ENCODE measurements around the gene GIMAP5. TPM values are rescaled to one million over a fixed set of nuclear protein-coding genes. Genes with fewer than 3 reads are reported as not detected.

Gene GIMAP5
- total and polyA plus RNA-seq, 9 of the 15 experiments (the other 6 are each of a cell fraction or from before 2014, with no cell fraction given) = 0.35 TPM; not detected in 8

- H4K20me1 ChIP-seq (replicated peaks; ENCODE audit: control insufficient read depth, insufficient read depth, low read length) = no peaks in the 10 kb centered on the region
- H3K4me3 ChIP-seq = no peak overlapping the region
- CTCF ChIA-PET (ENCODE audit: low intra/inter-chr PET ratio) = no interaction called here
- POLR2A ChIA-PET = no interaction called here
- 0 out of 5 replicates have a peak, but pooled peaks cover 3 to 4% of the 10 kb centered on the region in 2 experiments for H3K27me3 ChIP-seq (ENCODE audit: control insufficient read depth in 2 of 2, insufficient read depth in 2 of 2, low read length in 2 of 2)
- no peak overlapping the region for H2AFZ ChIP-seq (ENCODE audit: low read depth, low read length)
- H3K79me2 ChIP-seq (ENCODE audit: control insufficient read depth, insufficient read depth, low read length) = no peaks in the 10 kb centered on the region
- H3K9ac ChIP-seq (ENCODE audit: insufficient read depth in 1 of 2, low read depth in 2 of 2, low read length in 2 of 2) = no peak overlapping the region
- FAIRE-seq (no peak), DNase-seq (ENCODE audit: extremely low read depth in 1 of 4, low spot score in 3 of 4) (no peak), ATAC-seq (no peak)
- H3K27ac ChIP-seq (ENCODE audit: extremely low read depth, low read depth, low read length) = no peak overlapping the region
- H3K4me1 ChIP-seq (replicated peaks in 1 of 2; ENCODE audit: control insufficient read depth in 2 of 2, insufficient read depth in 2 of 2, low read length in 2 of 2) = no peaks in the 10 kb centered on the region
- no peak overlapping the region for H3K4me2 ChIP-seq (ENCODE audit: insufficient read depth, low read length)
- TF ChIP-seq HNRNPLL (IDR thresholded peaks at IDR 0.05; ENCODE audit: low read depth, low read length, poor library complexity, severe bottlenecking) (no peak), RFX1 (IDR thresholded peaks at IDR 0.05) (peak; percentile 83), U2AF1 (optimal IDR thresholded peaks at IDR 0.05; ENCODE audit: low read depth, low read length) (no peak), RFX5 (IDR thresholded peaks at IDR 0.05; ENCODE audit: low read depth, low read length) (no peak), SIX5 (IDR thresholded peaks at IDR 0.05; ENCODE audit: borderline replicate concordance in 1 of 2, insufficient read depth in 1 of 2, low read depth in 1 of 2, low read length in 2 of 2) (no peak), ZNF699 (CRISPR knock-in tag; IDR thresholded peaks at IDR 0.05; ENCODE audit: insufficient replicate concordance) (no peak), ZNF668 (CRISPR knock-in tag; IDR thresholded peaks at IDR 0.05) (no peak), MYNN (IDR thresholded peaks at IDR 0.05) (peak; percentile 68), MYNN (CRISPR knock-in tag; IDR thresholded peaks at IDR 0.05) (no peak), TEAD1 (CRISPR knock-in tag; IDR thresholded peaks at IDR 0.05) (no peak), CBFB (CRISPR knock-in tag; IDR thresholded peaks at IDR 0.05) (no peak), CEBPZ (IDR thresholded peaks at IDR 0.05; ENCODE audit: borderline replicate concordance, low read depth, low read length) (no peak), EWSR1 (IDR thresholded peaks at IDR 0.05; ENCODE audit: borderline replicate concordance, low read depth, partially characterized antibody) (no peak)
- in situ Hi-C loops (cut with MboI) = no loop called here
- H3K36me3 ChIP-seq (ENCODE audit: control insufficient read depth, insufficient read depth, low read length) = no peaks in the 10 kb centered on the region
- intact Hi-C loops (cut with micrococcal nuclease) = no loop called here
- no TSS peak for BruUV-seq (replicated peaks)
- no peaks in the 10 kb centered on the region for H3K9me3 ChIP-seq (replicated peaks; ENCODE audit: control insufficient read depth, insufficient read depth, low read depth, low read length)
- no peaks in the 10 kb centered on the region for H3K9me1 ChIP-seq (ENCODE audit: control insufficient read depth, insufficient read depth, low read length)
These were observed 9.2 kb upstream of the GIMAP5 start for GRCh38 chr7:150728011-150728410.

Measured in K562 (cell line).